GM23248 (cell line): Measurements from ENCODE around the gene EDIL3.

Source experiments
- EZH2 ChIP-seq: fragments of 200-600 bp; sonication (generic); IDR thresholded peaks from 2 replicates; pipeline ENCODE4 v1.6.1; 2018; ENCODE audit warnings: antibody characterized with exemption, mild to moderate bottlenecking; ENCODE audit not compliant: insufficient read depth, poor library complexity, severe bottlenecking
- EZH2phosphoT487 ChIP-seq: fragments of 200-600 bp; sonication (generic); IDR thresholded peaks from 2 replicates; pipeline ENCODE4 v1.6.1; 2018; ENCODE audit warnings: antibody characterized with exemption, moderate library complexity, mild to moderate bottlenecking, low read depth; ENCODE audit not compliant: insufficient read depth

GRCh38 chr5:83895860-83896259, 488.8 kb downstream of the EDIL3 start:
- TF ChIP-seq EZH2phosphoT487: no peak
- TF ChIP-seq EZH2: no peak
